Lung (tissue), 12 donors: ENCODE measurements around the gene MESP2. TPM values are rescaled to one million over a fixed set of nuclear protein-coding genes. Genes with fewer than 3 reads are reported as not detected.
A peak's percentile ranks its signal among the peaks of the same experiment; 100 is the strongest.

ENCODE experiments used
- ATAC-seq: fragments of 200-7000 bp; cut with Tn5 transposase; one replicate; pipeline ENCODE4 v1.9.1; 2020; ENCODE audit warnings: moderate number of reproducible peaks; ENCODE audit not compliant: insufficient read depth, low FRiP score
- DNase-seq, 3 donors: peaks; one replicate each; pipeline ENCODE4 v3.0.0-alpha.2; 2013 to 2017
- H3K27ac ChIP-seq, 2 donors: one replicate each; pipeline ENCODE4 v1.5.1; 2013; ENCODE audit warnings: mild to moderate bottlenecking in 2 of 2, moderate library complexity in 2 of 2, control low read depth in 1 of 2, inconsistent platforms in 1 of 2, low read depth in 1 of 2, low read length in 1 of 2
- H3K27me3 ChIP-seq, 3 donors: one replicate each; pipeline ENCODE4 v1.5.1; 2013; ENCODE audit warnings: low read length in 2 of 3; ENCODE audit not compliant: control insufficient read depth in 3 of 3, insufficient read depth in 3 of 3
- H3K36me3 ChIP-seq, 4 donors: one replicate each; pipeline ENCODE4 v1.5.1; 2013; ENCODE audit warnings: low read length in 4 of 4, mild to moderate bottlenecking in 1 of 4, moderate library complexity in 1 of 4; ENCODE audit not compliant: control insufficient read depth in 4 of 4, insufficient read depth in 4 of 4
- H3K4me1 ChIP-seq, 5 donors: one replicate each; pipeline ENCODE4 v1.5.1; 2013; ENCODE audit warnings: low read length in 5 of 5, mild to moderate bottlenecking in 2 of 5, moderate library complexity in 1 of 5; ENCODE audit not compliant: control insufficient read depth in 5 of 5, insufficient read depth in 5 of 5
- H3K4me3 ChIP-seq: one replicate; pipeline ENCODE4 v1.5.1; 2013; ENCODE audit warnings: mild to moderate bottlenecking, control low read depth, moderate library complexity
- H3K9ac ChIP-seq, 2 donors: one replicate each; pipeline ENCODE4 v1.5.1; 2013; ENCODE audit warnings: low read length in 2 of 2, control low read depth in 1 of 2; ENCODE audit not compliant: insufficient read depth in 1 of 2
- H3K9me3 ChIP-seq, 4 donors: one replicate each; pipeline ENCODE4 v1.5.1; 2013; ENCODE audit warnings: low read length in 3 of 4, mild to moderate bottlenecking in 1 of 4, moderate library complexity in 1 of 4; ENCODE audit not compliant: control insufficient read depth in 4 of 4, insufficient read depth in 3 of 4
- WGBS, 2 donors: extraction: QIAGEN DNeasy Blood & Tissue Kit; methylation state at CpG; one replicate each; pipeline ENCODE4 v1.1.7; 2013; 5-methylcytosine and 5-hydroxymethylcytosine counted together
- polyA plus RNA-seq, 2 donors: library from polyadenylated mRNA; stranded (reverse); fragments of 200-250 nt; gene quantifications; one replicate each; pipeline ENCODE4 v1.2.1, GENCODE V29; 2013
- total RNA-seq, 2 donors: library from RNA; depleted of rRNA in 1 of 2; stranded (reverse); fragments of >200 nt in 1 of 2; gene quantifications; one replicate each; pipeline ENCODE4 v1.2.1, GENCODE V29; 2014 to 2021
- TF ChIP-seq, protein P1 (sequence below): IDR thresholded peaks from 2 replicates; pipeline ENCODE4 v1.5.1; 2012; ENCODE audit warnings: mild to moderate bottlenecking; ENCODE audit errors: control extremely low read depth, extremely low read depth
- donor health status: control.
- donor health status: control.
- donor health status: Bipolar disorder and iron deficiency.
- donor health status: healthy.
- donor health status: DM: yes; HTN: yes; CAD: no.

MESP2 gene
- total and polyA plus RNA-seq, 4 donors: 0.17 to 0.71 (median 0.55) TPM; not detected in 1

DNA sequence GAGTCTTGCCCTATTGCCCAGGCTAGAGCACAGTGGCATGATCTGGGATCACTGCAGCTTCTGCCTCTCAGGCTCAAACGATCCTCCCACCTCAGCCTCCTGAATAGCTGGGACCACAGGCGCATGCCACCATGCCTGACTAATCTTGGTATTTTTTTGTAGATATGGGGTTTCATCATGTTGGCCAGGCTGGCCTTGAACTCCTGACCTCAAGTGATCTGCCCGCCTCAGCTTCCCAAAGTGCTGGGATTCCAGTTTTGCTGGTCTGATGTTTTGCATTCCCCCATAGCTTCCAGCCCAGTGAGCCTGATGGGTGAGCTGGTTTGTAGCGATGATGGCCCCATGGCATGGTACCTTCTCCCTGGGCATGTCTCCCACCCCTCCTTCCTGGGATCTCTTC, 20.4 kb upstream of the MESP2 start:
- TF ChIP-seq, protein P1, sequence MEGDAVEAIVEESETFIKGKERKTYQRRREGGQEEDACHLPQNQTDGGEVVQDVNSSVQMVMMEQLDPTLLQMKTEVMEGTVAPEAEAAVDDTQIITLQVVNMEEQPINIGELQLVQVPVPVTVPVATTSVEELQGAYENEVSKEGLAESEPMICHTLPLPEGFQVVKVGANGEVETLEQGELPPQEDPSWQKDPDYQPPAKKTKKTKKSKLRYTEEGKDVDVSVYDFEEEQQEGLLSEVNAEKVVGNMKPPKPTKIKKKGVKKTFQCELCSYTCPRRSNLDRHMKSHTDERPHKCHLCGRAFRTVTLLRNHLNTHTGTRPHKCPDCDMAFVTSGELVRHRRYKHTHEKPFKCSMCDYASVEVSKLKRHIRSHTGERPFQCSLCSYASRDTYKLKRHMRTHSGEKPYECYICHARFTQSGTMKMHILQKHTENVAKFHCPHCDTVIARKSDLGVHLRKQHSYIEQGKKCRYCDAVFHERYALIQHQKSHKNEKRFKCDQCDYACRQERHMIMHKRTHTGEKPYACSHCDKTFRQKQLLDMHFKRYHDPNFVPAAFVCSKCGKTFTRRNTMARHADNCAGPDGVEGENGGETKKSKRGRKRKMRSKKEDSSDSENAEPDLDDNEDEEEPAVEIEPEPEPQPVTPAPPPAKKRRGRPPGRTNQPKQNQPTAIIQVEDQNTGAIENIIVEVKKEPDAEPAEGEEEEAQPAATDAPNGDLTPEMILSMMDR: no peak
- DNase-seq: no peak
- no peak overlapping the region for H3K4me3 ChIP-seq
- H3K9ac ChIP-seq: no peak overlapping the region
- 92 to 94% methylated on average over 4 of the region's 4 CpGs for WGBS, 2 donors
- no peaks in the 10 kb centered on the region for H3K9me3 ChIP-seq
- no peaks in the 10 kb centered on the region for H3K27me3 ChIP-seq
- ATAC-seq: no peak
- H3K27ac ChIP-seq: no peak overlapping the region
- no peaks in the 10 kb centered on the region for H3K36me3 ChIP-seq
- H3K4me1 ChIP-seq: peaks cover 0 to 15% (median 0%) of the 10 kb centered on the region in 5 donors

DNA sequence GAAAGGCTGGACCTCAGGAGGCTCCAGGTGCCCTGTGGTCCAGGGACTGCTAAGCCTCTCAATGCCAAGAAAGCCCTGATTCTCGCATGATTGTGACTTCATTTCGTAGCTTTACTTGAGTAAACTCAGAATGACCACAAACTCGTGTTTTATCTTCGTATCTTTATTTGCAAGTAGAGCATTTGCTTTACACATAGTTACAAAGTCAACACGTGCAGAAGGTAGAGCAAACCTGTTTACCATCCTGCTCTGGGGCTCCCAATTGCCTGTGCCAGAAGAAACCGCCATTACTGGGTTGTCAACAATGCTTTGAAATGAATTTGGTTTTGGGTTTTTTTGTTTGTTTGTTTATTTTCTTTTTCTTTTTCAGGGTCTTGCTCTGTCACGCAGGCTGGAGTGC, 19.2 kb upstream of the MESP2 start:
- H3K9ac ChIP-seq: no peak overlapping the region
- H3K36me3 ChIP-seq: no peaks in the 10 kb centered on the region
- no peaks in the 10 kb centered on the region for H3K27me3 ChIP-seq
- H3K4me1 ChIP-seq: peaks cover 0 to 6% (median 0%) of the 10 kb centered on the region in 5 donors
- no peak for ATAC-seq
- H3K4me3 ChIP-seq: no peak overlapping the region
- no peak overlapping the region for H3K27ac ChIP-seq
- H3K9me3 ChIP-seq: no peaks in the 10 kb centered on the region
- TF ChIP-seq, protein P1: no peak
- peak in 1 of 3 donors; percentile 34 for DNase-seq
- WGBS, 2 donors: 66 to 76% methylated on average over 7 of the region's 7 CpGs

DNA sequence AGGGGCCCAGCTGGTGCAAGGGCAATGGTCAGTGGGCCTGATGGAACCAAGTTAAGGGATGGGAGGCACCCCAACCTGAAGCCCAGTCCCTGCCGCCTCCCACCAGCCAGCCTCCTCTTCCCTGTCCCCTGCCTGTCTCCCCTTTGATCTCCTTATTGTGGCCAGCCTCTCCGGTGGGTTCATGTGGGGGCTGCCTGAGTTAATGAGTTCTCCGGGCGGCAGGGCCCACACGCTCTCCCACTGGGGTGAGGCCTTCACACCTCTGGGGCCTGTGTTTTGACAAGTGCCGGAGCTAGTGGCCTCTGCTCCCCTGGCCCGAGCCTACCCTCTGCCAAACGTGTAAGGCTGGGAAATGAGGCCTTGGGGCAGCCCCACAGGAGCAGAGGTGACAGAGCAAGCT, 17.8 kb upstream of the MESP2 start:
- DNase-seq (no peak), ATAC-seq (no peak)
- no peak overlapping the region for H3K9ac ChIP-seq
- H3K9me3 ChIP-seq: no peaks in the 10 kb centered on the region
- H3K4me3 ChIP-seq: no peak overlapping the region
- no peak overlapping the region for H3K27ac ChIP-seq
- WGBS, 2 donors: 92 to 93% methylated on average over 8 of the region's 8 CpGs
- no peaks in the 10 kb centered on the region for H3K36me3 ChIP-seq
- TF ChIP-seq, protein P1: no peak
- peaks cover 0 to 6% (median 0%) of the 10 kb centered on the region in 5 donors for H3K4me1 ChIP-seq
- H3K27me3 ChIP-seq: no peaks in the 10 kb centered on the region

DNA sequence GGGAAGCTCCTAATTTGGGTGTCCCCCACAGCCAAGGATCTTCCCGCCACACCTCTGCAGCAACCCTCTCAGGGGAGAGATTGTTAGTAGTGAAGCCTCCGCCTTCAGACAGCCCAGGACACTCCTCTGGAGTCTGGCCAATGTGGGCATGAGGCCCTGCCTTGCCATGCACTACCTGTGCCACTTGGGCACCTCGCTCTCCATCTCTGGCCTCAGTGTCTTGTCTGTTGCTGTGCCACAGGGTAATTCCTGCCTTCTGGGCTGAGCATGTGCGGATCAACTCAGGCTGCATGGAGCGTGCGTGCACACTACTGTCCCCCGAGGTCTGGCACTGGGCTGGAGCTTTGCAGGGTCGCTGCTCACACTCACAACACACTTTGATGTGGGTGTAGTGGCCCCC, 17.2 kb upstream of the MESP2 start:
- Histone ChIP-seq H3K4me1 (peaks cover 0 to 6% (median 0%) of the 10 kb centered on the region in 5 donors), H3K36me3 (no peaks in the 10 kb centered on the region), H3K9ac (no peak overlapping the region), H3K27me3 (no peaks in the 10 kb centered on the region), H3K9me3 (no peaks in the 10 kb centered on the region), H3K27ac (no peak overlapping the region), H3K4me3 (no peak overlapping the region)
- DNase-seq (no peak), ATAC-seq (no peak)
- TF ChIP-seq, protein P1: no peak
- WGBS, 2 donors: 93 to 95% methylated on average over 8 of the region's 8 CpGs
